ENCODE measurements around the gene ADAMTS17.
"Not testable (repeated sequence)": the region's sequence is repeated elsewhere in the genome, so short reads cannot be mapped to it uniquely, and the experiment has no call there.

Gene ADAMTS17

DNA sequence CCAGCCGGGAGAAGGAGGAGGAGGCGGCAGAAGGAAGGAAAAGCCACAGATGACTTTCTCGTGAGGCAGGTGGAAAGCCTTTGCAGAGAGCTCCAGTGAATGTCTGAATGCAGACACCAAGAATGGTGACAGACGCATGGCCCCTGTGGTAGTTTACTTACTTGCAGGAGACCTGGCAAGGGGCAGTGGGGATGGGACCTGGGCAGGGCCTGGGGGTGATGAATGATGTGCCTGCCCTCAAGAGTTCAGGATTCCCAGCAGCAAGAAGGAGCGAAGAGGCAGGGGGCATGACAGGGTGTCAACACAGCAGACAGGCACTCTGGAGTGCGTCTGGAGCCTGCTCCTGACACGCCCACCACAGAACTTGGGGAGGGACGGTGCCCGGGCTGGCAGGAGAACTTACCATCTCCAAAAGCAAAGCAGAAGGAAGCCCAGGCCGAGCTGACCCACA lies 348.1 kb downstream of the ADAMTS17 start:
- DNase-seq (ENCODE audit: low read depth in 2 of 2), result no peak

DNA sequence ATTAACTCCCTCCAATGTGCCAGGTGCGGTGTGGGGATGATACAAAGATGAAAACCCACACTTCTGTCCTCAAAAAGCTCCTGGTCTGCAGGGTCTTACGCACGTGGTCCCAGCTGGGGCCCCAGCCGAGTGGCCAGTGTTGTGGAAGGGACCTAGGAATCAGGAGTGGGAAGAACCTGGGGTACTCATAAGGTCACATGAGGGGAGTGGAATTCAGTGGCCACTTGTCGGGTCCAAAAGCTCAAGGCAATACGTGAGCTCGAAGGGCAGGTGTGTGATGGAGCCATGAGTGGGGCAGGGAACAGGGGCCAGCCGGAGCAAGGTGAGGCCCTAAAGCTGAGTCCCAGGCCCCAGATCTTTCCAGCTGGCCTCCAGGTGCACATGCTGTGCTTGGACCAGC lies 348.5 kb downstream of the ADAMTS17 start:
- no peak for DNase-seq (ENCODE audit: low read depth in 2 of 2)

- no peak for DNase-seq (ENCODE audit: low read depth in 2 of 2)
Observed at GRCh38 chr15:99992611-99993231, 349.1 kb downstream of the ADAMTS17 start.

- no peak for DNase-seq (ENCODE audit: low read depth in 2 of 2)
Observed at GRCh38 chr15:99989095-99989494, 352.7 kb downstream of the ADAMTS17 start.

DNA sequence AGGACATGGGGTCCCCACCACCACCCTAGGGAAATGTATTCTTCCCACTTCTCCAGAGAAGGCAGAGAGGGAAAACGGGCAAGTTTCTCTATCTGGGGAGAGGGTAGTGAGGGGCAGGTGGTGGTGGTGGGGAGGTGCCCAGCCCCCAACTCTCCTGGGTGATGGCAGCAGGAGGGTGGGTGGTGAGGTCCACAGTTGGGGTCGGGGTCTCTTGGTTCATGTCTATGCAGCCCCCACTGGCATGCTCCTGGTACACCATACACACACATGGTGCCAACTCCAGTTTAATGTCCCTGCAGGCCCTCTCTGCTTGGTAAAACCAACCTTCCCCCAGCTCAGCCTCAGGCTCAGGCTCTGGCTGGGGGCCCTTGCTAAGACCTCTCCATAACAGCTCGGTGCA lies 354.1 kb downstream of the ADAMTS17 start:
- no peak for DNase-seq (ENCODE audit: low read depth in 2 of 2)

- DNase-seq (ENCODE audit: low read depth in 2 of 2), result no peak
Observed at GRCh38 chr15:99987119-99987506, 354.7 kb downstream of the ADAMTS17 start.

- DNase-seq (ENCODE audit: low read depth in 2 of 2), result peak in 1 of 2 experiments; percentile 13
Observed at GRCh38 chr15:99986297-99987118, 355.3 kb downstream of the ADAMTS17 start.

GRCh38 chr15:99985878-99986277 lies 355.9 kb downstream of the ADAMTS17 start:
- DNase-seq (ENCODE audit: low read depth in 2 of 2), result no peak

DNA sequence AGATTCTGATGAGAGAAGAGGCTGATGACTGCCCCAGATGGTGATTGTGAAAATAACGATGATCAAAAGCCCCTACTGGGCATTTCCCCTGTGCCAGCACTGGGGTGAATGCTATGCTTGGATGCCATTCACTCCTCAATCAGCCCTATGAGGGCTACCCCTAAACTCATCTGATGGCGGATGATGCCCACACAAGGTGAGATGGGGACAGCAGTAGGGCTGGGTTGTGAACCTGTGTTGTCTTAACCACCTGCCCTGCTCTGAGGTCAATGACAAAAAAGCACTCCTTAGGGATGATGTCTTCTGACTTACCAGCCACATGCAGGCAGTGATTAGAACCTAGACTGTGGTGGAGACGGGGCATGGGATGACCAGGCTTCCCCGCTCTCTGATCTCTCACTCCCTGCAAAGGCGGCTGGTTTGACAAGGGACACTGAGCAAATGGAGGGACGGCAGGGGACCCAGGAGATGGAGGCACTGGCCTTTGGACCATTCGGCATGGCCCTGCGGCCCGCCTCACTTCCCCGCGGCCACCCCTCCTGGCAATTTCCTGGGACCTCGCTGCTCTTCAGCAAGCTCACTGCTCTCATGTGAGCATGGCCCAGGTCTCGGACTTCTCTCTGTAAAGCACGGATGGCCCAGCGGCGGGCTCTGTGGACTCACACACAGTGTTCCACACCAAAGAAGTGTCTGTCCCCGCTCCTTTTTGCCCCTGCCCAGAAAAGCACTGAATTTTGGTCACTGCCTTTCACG lies 357.1 kb downstream of the ADAMTS17 start:
- no peak for DNase-seq (ENCODE audit: low read depth in 2 of 2)

DNA sequence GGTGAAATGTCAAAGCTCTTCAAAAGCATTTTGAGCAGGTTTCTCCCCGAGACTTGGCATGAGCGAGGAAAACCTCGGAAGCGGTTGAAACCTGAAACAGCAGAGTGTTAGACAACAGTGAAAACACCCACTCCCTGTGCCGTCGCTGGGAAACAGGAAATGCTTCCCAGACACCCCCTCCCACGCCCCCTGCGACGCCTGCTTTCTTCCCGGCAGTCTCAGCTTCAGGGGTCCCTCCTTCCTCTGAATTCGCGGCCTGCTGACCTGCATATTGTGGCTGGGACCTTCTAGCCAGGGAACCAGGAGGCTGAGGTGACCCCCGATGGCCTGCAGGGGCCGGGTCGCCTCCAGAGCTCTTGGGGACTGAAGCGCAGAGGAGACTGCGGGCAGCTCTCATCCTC lies 357.9 kb downstream of the ADAMTS17 start:
- DNase-seq (ENCODE audit: low read depth in 2 of 2), result no peak

DNA sequence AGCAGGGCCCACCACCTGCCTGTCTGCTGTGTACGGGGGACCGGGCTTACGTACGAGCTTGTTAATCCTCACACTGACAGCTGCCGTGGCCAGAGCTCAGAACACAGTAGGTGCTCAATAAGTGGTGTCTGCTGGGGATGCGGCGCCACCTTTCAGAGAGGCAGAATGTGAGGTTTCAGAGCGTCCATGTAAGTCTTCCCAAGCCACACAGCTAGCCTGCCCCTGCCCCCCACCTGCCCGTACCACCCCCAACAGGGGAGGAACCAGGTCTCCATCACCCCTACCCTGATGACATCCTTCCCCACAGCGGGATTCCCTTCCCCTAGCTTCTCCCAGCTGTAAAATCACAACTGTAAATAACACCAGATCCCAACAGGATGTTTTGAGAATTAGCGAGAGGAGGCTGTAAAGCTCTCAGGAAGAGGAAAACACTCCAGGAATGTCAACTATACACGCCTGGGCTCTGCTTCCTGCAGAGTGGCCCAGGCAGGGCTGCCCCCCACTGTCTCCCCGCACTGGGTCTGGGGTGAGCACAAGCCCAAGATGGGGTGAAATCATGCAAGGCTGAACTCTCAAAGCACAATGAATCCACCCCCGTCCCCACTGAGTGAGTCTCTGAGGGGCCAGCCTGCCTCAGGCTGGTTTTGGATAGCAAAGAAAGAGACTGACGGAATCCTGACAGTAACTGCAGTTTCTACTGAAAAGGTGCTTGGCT lies 358.4 kb downstream of the ADAMTS17 start:
- no peak for DNase-seq (ENCODE audit: low read depth in 2 of 2)

DNA sequence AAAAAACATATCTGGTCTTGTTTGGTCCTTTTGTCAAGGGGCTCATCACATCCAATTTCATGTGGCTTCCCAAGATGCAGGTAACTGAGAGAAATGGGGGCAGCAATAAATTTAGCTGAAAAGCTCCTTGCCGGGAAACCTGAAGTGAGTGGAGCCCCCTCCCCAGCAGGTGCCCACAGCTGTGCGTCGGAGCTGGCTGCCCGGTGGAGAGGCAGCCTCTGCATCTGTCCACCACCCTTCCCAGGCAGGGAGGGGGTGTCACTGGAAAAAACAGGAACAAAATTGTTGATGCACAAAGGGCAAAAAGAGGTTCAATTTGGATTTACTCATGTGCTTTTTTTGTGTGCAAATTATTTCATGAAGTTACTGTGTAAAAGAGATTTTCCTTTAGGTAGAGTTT lies 359.1 kb downstream of the ADAMTS17 start:
- no peak for DNase-seq (ENCODE audit: low read depth in 2 of 2)

DNA sequence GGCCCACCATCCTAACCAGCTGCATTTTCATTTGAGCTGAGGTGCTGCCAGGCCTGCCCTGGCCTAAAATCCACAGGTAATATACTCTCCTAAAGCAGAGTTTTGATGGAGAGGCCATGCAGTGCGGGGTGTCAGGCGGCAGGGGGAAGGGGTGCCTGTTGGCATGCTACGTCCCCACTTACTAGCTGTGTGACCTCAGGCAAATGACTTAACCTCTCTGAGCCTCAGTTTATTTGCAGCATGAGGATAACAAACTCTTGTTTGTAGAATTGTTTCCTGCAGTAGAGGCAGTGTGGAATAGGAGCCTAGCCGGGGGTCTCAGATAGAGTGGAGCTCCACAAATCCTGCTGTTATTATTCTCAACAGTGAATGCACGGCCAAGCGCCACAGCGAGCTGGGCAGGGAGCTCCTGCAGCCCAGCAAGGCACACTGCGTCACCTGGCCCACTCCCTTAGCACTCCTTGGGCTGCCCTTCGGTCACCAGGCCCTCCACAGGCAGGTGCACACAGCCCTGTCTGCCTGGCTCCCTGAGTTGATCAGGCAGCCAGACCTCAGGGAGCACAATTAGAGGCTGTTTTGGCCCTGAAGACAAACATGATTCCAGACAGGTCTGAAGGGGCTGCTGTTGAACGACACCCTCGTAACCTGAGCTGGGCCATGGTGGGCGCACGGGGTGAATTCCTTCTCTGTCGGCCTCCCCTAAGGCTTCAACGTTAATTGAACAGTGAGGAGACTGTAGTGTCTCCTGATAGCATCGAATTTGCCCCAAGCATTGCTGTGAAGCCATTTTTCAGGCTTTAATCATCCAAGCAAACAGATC lies 359.7 kb downstream of the ADAMTS17 start:
- no peak for DNase-seq (ENCODE audit: low read depth in 2 of 2)

GRCh38 chr15:99981191-99981647 lies 360.6 kb downstream of the ADAMTS17 start:
- DNase-seq (ENCODE audit: low read depth in 2 of 2), result no peak

GRCh38 chr15:99980752-99981151 lies 361.0 kb downstream of the ADAMTS17 start:
- DNase-seq (ENCODE audit: low read depth in 2 of 2), result no peak

DNA sequence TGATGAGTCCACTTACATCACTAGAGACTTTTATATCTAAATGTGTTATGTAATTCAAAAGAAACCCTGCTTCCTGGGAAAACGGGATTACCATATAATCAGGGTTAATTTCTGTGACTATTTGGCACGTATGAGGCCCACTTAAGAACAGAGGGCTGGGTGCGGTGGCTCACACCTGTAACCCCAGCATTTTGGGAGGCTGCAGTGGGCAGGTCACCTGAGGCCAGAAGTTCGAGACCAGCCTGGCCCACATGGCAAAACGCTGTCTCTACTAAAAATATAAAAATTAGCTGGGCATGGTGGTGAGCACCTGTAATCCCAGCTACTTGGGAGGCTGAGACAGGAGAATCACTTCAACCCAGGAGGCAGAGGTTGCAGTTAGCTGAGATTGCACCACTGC lies 361.9 kb downstream of the ADAMTS17 start:
- DNase-seq (ENCODE audit: low read depth in 2 of 2), result not testable (repeated sequence)

DNA sequence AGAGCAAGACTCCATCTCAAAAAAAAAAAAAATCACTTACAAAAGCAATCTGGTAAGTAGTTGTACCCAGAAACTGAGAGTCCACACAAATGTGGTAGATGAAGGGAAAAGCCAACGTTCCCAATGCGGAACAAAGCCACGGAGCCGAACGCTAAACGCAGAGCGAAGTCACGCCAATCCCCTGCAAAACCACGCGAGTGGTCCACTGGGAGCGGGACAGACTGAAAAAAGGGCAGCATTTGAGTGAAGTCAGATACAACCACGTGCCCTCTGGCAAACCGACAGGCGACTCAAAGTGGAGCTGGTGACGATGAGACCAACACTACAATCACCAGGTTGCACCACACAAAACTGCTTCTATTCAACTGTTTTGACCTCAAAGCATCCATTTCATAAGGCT lies 362.4 kb downstream of the ADAMTS17 start:
- DNase-seq (ENCODE audit: low read depth in 2 of 2), result no peak

GRCh38 chr15:99978426-99978825 lies 363.3 kb downstream of the ADAMTS17 start:
- no peak for DNase-seq (ENCODE audit: low read depth in 2 of 2)

GRCh38 chr15:99977929-99978328 lies 363.8 kb downstream of the ADAMTS17 start:
- DNase-seq (ENCODE audit: low read depth in 2 of 2), result no peak

GRCh38 chr15:99976811-99977271 lies 364.9 kb downstream of the ADAMTS17 start:
- DNase-seq (ENCODE audit: low read depth in 2 of 2), result peak in 1 of 2 experiments; percentile 43

GRCh38 chr15:99976000-99976399 lies 365.8 kb downstream of the ADAMTS17 start:
- no peak for DNase-seq (ENCODE audit: low read depth in 2 of 2)

Data from fibroblast of skin of left biceps (primary cell).